Measurements from ENCODE around the gene CRABP1.
"Not testable (repeated sequence)": the region's sequence is repeated elsewhere in the genome, so short reads cannot be mapped to it uniquely, and the experiment has no call there.

The CRABP1 gene

DNA sequence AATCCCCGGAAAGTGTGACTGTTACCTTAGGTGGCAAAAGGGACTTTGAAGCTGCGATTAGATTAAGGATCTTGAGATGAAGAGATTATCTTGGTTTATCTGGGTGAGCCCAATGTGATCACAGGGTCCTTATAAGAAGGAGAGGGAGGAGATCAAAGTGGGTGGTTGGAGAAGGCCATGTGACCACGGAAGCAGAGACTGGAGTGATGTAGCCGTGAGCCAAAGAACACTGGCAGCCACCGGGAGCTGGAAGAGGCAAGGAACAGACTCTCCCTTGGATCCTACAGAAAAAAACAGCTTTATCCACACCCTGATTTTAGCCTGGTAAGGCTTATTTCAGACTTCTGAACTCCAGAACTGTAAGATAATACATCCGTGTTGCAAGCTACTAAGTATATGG is 29.9 kb downstream of the CRABP1 start:
- DNase-seq (ENCODE audit: low read depth): no peak
- TF ChIP-seq, protein P1, sequence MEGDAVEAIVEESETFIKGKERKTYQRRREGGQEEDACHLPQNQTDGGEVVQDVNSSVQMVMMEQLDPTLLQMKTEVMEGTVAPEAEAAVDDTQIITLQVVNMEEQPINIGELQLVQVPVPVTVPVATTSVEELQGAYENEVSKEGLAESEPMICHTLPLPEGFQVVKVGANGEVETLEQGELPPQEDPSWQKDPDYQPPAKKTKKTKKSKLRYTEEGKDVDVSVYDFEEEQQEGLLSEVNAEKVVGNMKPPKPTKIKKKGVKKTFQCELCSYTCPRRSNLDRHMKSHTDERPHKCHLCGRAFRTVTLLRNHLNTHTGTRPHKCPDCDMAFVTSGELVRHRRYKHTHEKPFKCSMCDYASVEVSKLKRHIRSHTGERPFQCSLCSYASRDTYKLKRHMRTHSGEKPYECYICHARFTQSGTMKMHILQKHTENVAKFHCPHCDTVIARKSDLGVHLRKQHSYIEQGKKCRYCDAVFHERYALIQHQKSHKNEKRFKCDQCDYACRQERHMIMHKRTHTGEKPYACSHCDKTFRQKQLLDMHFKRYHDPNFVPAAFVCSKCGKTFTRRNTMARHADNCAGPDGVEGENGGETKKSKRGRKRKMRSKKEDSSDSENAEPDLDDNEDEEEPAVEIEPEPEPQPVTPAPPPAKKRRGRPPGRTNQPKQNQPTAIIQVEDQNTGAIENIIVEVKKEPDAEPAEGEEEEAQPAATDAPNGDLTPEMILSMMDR (IDR thresholded peaks at IDR 0.05; ENCODE audit: low read length, missing control alignments): no peak
- H3K4me3 ChIP-seq (replicated peaks; ENCODE audit: low read depth, low read length): no peak overlapping the region

DNA sequence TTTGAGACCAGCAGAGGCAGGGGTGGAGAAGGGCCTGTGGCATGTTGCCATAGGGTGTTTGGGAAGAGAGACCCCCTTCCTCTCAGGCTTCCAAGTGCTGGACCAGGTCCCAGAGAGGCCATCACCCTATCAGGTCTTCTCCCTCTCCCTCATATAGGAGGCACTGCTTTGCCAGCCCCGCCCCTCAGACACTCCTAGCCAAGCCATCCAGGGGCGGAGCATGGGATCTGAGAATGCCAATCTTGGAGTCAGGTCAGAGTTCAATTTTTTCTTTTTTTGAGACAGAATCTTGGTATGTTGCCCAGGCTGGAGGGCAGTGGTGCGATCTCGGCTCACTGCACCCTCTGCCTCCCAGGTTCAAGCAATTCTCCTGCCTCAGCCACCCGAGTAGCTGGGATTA is 32.7 kb downstream of the CRABP1 start:
- DNase-seq (ENCODE audit: low read depth): no peak
- TF ChIP-seq, protein P1 (IDR thresholded peaks at IDR 0.05; ENCODE audit: low read length, missing control alignments): no peak
- no peak overlapping the region for H3K4me3 ChIP-seq (replicated peaks; ENCODE audit: low read depth, low read length)

DNA sequence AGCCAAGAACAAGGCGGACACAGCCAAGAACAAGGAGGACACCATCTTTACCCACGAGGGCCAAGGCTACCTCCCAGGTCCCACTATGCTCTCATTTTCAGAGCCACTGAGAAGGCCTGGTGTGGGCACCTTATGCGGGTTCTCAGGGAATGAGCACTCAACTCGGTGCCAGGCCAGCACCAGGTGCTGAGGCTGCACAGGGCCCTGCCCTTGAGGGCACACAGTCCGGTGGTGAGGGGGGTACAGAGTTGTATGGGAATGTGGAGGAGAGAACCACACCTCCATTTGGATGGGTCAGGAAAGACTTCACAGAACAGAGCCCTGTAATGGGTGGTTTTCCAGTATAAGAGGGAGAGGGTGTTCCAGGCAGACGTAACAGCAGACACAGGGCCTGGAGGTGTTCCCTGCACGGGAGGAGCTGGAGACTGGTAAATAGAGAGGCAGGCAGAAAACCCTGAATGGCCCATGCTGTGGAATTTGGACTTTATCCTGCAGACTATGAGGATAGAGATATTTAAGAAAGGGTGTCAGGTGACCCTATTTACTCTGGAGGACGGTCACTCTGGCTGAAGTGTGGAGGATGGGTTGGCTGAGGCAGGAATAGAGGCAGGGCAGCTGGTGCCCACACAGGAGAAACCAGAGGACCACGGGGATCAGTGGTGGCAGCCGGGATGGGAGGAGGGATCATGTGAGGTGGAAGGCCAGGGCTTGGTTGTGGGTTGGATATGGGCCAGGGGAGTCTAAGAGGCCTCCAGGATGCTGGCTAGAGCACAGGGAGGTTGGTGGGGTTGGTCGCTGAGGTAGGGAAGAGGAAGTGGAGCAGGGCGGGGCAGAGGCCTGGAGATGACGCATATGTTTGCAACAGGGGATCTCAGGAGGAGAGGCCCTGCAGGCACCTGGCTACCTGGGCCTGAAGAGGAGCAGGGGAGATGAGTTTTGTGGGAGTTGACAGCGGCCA is 34.6 kb downstream of the CRABP1 start:
- TF ChIP-seq, protein P1 (IDR thresholded peaks at IDR 0.05; ENCODE audit: low read length, missing control alignments): no peak
- no peak overlapping the region for H3K4me3 ChIP-seq (replicated peaks; ENCODE audit: low read depth, low read length)
- DNase-seq (ENCODE audit: low read depth): no peak

DNA sequence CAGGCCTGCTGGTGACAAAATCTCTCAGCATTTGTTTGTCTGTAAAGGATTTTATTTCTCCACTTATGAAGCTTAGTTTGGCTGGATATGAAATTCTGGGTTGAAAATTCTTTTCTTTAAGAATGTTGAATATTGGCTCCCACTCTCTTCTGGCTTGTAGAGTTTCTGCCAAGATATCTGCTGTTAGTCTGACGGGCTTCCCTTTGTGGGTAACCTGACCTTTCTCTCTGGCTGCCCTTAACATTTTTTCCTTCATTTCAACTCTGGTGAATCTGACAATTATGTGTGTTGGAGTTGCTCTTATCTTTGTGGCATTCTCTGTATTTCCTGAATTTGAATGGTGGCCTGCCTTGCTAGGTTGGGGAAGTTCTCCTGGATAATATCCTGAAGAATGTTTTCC is 40.0 kb downstream of the CRABP1 start:
- DNase-seq (ENCODE audit: low read depth); H3K4me3 ChIP-seq (replicated peaks; ENCODE audit: low read depth, low read length): not testable (repeated sequence)

DNA sequence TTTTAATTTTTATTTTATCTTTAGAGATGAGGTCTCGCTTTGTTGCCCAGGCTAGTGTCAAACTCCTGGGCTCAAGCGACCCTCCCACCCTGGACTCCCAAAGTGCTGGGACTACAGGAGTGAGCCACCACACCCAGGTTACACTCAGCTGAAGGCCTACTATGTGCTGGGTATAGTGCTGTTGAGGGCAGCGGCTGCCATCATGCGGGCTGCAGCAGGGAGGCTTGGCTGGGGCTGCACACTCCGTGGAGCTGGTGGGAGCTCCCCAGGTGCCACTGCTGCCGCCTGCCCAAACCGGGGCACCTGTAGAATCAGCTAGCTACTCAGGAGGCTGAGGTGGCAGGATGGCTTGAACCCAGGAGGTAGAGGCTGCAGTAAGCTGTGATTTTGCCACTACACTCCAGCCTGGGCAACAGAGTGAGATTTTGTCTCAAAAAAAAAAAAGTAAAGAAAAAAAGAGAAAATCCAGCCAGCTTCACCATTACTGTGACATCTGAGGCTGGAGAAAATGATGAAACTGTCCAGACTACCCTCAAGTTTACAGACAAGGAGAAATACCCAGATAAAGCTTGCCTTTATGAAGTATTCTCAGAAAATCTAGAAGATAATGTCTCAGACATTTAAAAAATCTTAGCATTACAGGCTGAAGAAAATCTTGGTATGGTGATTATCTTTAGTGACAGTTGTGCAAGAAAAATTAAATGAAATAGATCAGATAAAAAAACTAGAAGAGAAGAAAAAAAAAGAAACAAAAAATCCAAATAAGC is 42.1 kb downstream of the CRABP1 start:
- no peak for DNase-seq (ENCODE audit: low read depth)
- H3K4me3 ChIP-seq (replicated peaks; ENCODE audit: low read depth, low read length): no peak overlapping the region
- TF ChIP-seq, protein P1 (IDR thresholded peaks at IDR 0.05; ENCODE audit: low read length, missing control alignments): no peak

DNA sequence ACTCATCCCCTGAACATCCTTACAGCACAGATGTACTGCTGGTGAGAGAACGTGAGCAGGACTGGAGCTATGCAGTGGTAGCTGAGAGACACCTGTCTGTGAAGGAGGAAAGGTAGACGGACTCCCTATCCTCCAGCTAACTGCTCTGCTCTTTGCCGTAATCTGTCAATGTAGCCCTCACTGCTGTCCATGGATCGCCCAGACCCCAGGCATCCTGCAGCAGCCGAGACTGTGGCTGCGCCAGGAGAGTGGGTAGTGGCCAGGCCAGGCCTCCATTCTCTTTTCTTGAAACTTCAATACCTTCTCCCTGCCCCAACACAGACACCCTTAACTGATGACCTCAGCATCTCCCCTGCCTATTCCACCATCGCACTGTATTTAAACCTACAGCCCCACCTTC is 44.5 kb downstream of the CRABP1 start:
- H3K4me3 ChIP-seq (replicated peaks; ENCODE audit: low read depth, low read length): no peak overlapping the region
- no peak for DNase-seq (ENCODE audit: low read depth)
- TF ChIP-seq, protein P1 (IDR thresholded peaks at IDR 0.05; ENCODE audit: low read length, missing control alignments): no peak

DNA sequence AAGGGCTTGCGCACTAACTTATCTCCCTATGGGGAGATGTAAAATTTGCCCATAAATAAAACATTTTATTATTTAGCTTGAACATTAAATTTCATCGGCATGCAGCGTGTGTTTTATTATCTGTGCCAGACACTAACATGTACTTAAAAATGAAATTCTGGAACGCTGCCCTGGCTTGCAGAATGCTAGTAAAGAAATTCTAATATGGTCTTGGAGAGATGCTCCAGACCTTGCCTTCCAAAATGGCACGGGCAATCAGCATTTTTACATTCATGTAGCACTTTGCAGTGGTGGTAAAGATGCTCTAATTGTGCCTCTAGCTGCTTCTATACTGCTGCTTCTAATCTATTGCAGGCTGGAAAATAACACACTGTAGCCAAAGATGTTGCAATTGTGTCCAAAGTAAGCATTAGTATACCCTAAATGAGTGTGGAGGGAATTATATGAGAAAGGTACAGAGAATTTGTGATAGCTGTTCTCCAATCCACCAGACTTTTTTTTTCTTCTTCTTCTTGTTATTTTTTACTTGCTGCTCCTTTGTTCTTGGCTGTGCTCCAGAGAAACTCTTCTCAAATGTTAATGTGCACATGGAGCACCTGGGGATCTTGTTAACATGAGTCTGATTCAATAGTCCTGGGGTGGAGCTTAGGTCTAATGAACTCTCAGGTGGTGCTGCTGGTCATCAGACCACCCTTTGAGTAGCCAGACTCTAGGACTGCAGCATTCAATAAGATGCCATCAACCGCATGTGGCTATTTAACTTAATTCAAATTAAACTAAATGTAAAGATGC is 47.3 kb downstream of the CRABP1 start:
- no peak overlapping the region for H3K4me3 ChIP-seq (replicated peaks; ENCODE audit: low read depth, low read length)
- DNase-seq (ENCODE audit: low read depth): no peak
- TF ChIP-seq, protein P1 (IDR thresholded peaks at IDR 0.05; ENCODE audit: low read length, missing control alignments): no peak

All from fibroblast of pulmonary artery (primary cell).